Sigmoid colon (tissue), 7 donors: ENCODE results near the gene TIMM22. TPM values are rescaled to one million over a fixed set of nuclear protein-coding genes. Genes with fewer than 3 reads are reported as not detected.

ENCODE experiments used
- DNase-seq: peaks from one replicate; pipeline ENCODE4 v3.0.0-alpha.2; 2019
- H3K27ac ChIP-seq, 4 donors: fragments of 200-600 bp; sonication (generic); one replicate each; pipeline ENCODE4 v1.5.1; 2016 to 2019; ENCODE audit warnings: mild to moderate bottlenecking in 1 of 4
- H3K27me3 ChIP-seq, 3 donors: fragments of 200-600 bp; sonication (generic); one replicate each; pipeline ENCODE4 v1.5.1; 2019; ENCODE audit warnings: mild to moderate bottlenecking in 1 of 3
- H3K36me3 ChIP-seq, 4 donors: fragments of 200-600 bp; sonication (generic); one replicate each; pipeline ENCODE4 v1.5.1; 2016 to 2019
- H3K4me1 ChIP-seq, 4 donors: fragments of 200-600 bp; sonication (generic); one replicate each; pipeline ENCODE4 v1.5.1; 2017 to 2019
- H3K4me3 ChIP-seq, 4 donors: fragments of 200-600 bp; sonication (generic); one replicate each; pipeline ENCODE4 v1.5.1; 2017 to 2019; ENCODE audit warnings: mild to moderate bottlenecking in 2 of 4, moderate library complexity in 1 of 4
- H3K9me3 ChIP-seq, 4 donors: fragments of 200-600 bp in 3 of 4; sonication (generic) in 3 of 4; one replicate each; pipeline versions ENCODE4 v1.5.1 to v1.6.1; 2013 to 2019
- EP300 ChIP-seq, 4 donors: sonication (generic); formaldehyde crosslinking; IDR thresholded peaks; one replicate each; pipeline ENCODE4 v1.6.1; 2017; ENCODE audit warnings: antibody characterized with exemption in 4 of 4
- POLR2A ChIP-seq, 2 donors: fragments of 450-650 bp; IDR thresholded peaks; one replicate each; pipeline ENCODE4 v1.6.1; 2016; ENCODE audit warnings: antibody characterized with exemption in 2 of 2, mild to moderate bottlenecking in 2 of 2, moderate library complexity in 2 of 2
- POLR2AphosphoS5 ChIP-seq, 4 donors: sonication (generic); formaldehyde crosslinking; IDR thresholded peaks; one replicate each; pipeline ENCODE4 v1.6.1; 2017; ENCODE audit warnings: antibody characterized with exemption in 4 of 4
- WGBS, 2 donors: extraction: QIAGEN DNeasy Blood & Tissue Kit; methylation state at CpG; one replicate each; pipeline ENCODE4 v1.1.7; 2013; 5-methylcytosine and 5-hydroxymethylcytosine counted together
- intact Hi-C: fragments of 100-400 bp; cut with DNase I; formaldehyde crosslinking; loops from one replicate; pipeline ENCODE4 v1.15.1; 2023
- polyA plus RNA-seq, 3 donors: library from polyadenylated mRNA; stranded (reverse); fragments of 200-250 nt; gene quantifications; one replicate each; pipeline ENCODE4 v1.2.3, GENCODE V29; 2013
- total RNA-seq, 4 donors: library from RNA; depleted of rRNA; stranded (reverse); fragments of >200 nt; gene quantifications; one replicate each; pipeline ENCODE4 v1.1.0, GENCODE V29; 2016
- TF ChIP-seq, protein P1 (sequence below), 4 experiments: fragments of 450-650 bp in 3 of 4; fragments of 200-600 bp in 1 of 4; IDR thresholded peaks; one replicate each; pipeline ENCODE4 v1.5.1; 2016 to 2019; ENCODE audit warnings: antibody characterized with exemption in 4 of 4, mild to moderate bottlenecking in 3 of 4, moderate library complexity in 2 of 4
- donor health status: healthy with polysubstance abuse.
- donor health status: Bipolar disorder and iron deficiency.
- donor health status: healthy.

The TIMM22 gene
- total and polyA plus RNA-seq, 7 donors = 6.0 to 13.6 (median 9.2) TPM

DNA sequence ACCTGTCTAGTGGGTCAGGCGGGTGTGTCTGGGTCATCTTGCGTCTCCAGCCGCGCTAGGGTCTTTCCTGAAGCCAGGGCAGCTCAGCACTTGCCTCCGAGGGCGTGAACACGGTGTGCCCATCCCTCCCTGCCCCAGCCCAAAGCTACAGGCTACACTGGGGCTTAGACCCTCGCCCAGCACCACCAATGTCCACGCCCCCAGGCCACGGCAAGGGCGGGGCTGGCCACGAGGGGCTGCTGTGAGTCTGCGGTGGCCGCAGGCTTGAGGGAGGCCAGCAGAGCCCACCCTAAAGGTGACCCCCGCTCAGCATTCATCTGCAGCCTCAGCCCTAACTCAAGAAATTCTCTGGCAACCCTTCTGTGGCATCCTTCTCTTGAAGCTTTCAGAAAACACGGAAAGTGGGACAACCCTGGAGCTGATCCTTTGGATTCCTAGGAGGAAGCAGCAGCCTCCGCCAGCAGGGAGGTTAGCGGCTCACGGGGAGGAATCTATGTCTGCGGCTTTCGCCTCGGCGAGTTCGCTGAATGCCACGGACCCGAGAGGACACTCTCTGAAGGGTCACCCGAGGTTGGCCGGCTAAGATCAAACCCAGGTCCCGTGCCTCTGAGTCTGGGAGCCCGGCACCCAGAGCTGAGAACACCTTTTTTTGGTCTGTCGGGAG, 41.7 kb downstream of the TIMM22 start:
- TF ChIP-seq EP300 (IDR thresholded peaks at IDR 0.05) = no peak
- TF ChIP-seq POLR2AphosphoS5 (IDR thresholded peaks at IDR 0.05) = no peak
- TF ChIP-seq, protein P1, sequence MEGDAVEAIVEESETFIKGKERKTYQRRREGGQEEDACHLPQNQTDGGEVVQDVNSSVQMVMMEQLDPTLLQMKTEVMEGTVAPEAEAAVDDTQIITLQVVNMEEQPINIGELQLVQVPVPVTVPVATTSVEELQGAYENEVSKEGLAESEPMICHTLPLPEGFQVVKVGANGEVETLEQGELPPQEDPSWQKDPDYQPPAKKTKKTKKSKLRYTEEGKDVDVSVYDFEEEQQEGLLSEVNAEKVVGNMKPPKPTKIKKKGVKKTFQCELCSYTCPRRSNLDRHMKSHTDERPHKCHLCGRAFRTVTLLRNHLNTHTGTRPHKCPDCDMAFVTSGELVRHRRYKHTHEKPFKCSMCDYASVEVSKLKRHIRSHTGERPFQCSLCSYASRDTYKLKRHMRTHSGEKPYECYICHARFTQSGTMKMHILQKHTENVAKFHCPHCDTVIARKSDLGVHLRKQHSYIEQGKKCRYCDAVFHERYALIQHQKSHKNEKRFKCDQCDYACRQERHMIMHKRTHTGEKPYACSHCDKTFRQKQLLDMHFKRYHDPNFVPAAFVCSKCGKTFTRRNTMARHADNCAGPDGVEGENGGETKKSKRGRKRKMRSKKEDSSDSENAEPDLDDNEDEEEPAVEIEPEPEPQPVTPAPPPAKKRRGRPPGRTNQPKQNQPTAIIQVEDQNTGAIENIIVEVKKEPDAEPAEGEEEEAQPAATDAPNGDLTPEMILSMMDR (IDR thresholded peaks at IDR 0.05) = no peak
- no peak for TF ChIP-seq POLR2A (IDR thresholded peaks at IDR 0.05)
- 90 to 91% methylated on average over 31 of the region's 31 CpGs for WGBS, 2 donors
- Histone ChIP-seq H3K27me3 (no peaks in the 10 kb centered on the region), H3K4me3 (no peak overlapping the region), H3K27ac (peak overlapping the region in 3 of 4 donors; percentile 56 to 73 (median 59)), H3K4me1 (peaks cover 3 to 28% (median 17%) of the 10 kb centered on the region in 4 donors), H3K36me3 (no peaks in the 10 kb centered on the region), H3K9me3 (no peaks in the 10 kb centered on the region)
- intact Hi-C loops = no loop called here
- no peak for DNase-seq

DNA sequence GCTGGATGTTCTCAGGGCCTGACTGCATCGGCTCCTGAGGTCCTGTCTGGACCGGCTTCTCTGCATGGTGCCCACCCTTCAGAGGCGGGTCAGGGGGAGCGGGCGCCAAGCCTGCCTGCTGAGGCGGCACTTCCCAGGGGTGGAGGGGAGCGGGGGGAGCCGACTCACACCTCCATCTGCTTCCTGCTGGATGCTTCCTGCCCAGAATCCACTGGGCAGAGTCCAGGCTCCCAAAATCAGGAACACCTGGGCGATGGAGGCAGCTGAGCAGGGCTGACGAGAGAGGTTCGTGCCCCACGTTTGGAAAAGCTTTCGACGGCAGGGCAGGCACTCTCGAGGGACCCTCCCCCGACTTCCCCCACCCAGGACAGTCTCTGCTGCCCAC, 42.2 kb downstream of the TIMM22 start:
- TF ChIP-seq POLR2AphosphoS5 (IDR thresholded peaks at IDR 0.05) (no peak), POLR2A (IDR thresholded peaks at IDR 0.05) (no peak), EP300 (IDR thresholded peaks at IDR 0.05) (no peak)
- TF ChIP-seq, protein P1 (IDR thresholded peaks at IDR 0.05) = no peak
- peak overlapping the region; percentile 56 to 73 (median 62) for H3K27ac ChIP-seq
- 80 to 86% methylated on average over 16 of the region's 16 CpGs for WGBS, 2 donors
- peaks cover 3 to 34% (median 22%) of the 10 kb centered on the region in 4 donors for H3K4me1 ChIP-seq
- H3K27me3 ChIP-seq = no peaks in the 10 kb centered on the region
- intact Hi-C loops = no loop called here
- H3K36me3 ChIP-seq = no peaks in the 10 kb centered on the region
- no peak for DNase-seq
- no peak overlapping the region for H3K4me3 ChIP-seq
- no peaks in the 10 kb centered on the region for H3K9me3 ChIP-seq

DNA sequence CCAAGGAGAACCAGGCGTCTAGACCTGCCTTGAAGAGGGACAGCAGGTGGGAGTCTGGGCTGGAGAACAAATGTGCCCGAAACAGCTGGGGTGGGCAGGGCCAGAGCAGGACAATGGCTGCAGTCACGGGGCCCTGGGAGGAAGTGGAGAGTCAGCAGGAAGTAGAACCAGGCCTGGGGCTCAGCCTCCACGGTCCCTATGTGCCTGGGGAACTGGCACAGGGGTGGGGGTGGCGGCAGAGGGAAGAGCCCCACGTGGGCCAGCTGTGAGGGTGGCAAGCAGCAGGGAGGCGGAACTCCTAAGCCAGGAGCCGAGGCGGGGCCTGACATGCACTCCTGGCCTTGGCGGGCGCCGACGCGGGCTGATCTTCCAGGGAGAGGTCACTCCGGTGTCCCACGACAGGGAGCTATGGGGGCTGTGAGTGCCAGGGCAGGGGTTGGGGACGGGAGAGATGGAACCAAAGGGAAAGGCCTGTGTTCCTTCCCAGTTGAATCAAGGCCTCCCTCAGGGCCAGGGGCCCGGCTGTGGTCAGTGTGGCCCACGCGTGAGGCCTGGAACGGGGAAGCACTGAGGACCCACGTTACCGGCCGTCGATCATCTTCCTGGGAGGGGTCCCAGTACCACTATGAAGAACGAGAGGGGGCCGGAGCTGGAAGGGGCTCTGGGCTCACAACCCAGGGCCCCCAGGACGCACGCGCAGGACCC, 42.7 kb downstream of the TIMM22 start:
- TF ChIP-seq POLR2A (IDR thresholded peaks at IDR 0.05) (no peak), POLR2AphosphoS5 (IDR thresholded peaks at IDR 0.05) (peak in 2 of 4 donors; percentile 23 to 25)
- TF ChIP-seq, protein P1 (IDR thresholded peaks at IDR 0.05) = no peak
- Histone ChIP-seq H3K4me1 (peaks cover 3 to 39% (median 23%) of the 10 kb centered on the region in 4 donors), H3K27me3 (no peaks in the 10 kb centered on the region), H3K36me3 (no peaks in the 10 kb centered on the region), H3K27ac (peak overlapping the region; percentile 56 to 73 (median 62)), H3K9me3 (no peaks in the 10 kb centered on the region), H3K4me3 (no peak overlapping the region)
- intact Hi-C loops = no loop called here
- 63 to 81% methylated on average over 30 of the region's 30 CpGs for WGBS, 2 donors
- peak; percentile 87 for DNase-seq

DNA sequence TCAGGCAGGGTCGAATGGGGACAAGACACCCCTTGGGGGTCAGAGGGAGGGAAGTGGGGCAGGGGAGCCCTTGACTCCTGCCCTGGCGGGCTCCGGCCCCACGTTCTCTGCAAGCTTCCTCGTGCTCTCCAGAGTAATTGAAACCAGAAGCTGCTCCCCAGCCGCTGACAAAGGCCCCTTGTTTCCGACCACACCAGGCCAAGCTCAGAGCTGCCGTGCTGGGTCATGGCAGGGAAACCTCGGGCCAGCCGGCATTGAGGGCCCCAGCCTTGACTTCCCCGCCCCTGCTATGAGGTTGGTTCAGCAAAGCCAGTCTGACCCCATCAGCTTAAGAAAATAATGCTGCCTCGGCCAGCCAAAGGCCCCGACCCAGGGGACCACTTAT, 43.3 kb downstream of the TIMM22 start:
- TF ChIP-seq POLR2A (IDR thresholded peaks at IDR 0.05) (no peak), POLR2AphosphoS5 (IDR thresholded peaks at IDR 0.05) (no peak), EP300 (IDR thresholded peaks at IDR 0.05) (no peak)
- TF ChIP-seq, protein P1 (IDR thresholded peaks at IDR 0.05) = no peak
- Histone ChIP-seq H3K36me3 (no peaks in the 10 kb centered on the region), H3K9me3 (no peaks in the 10 kb centered on the region), H3K27ac (peak overlapping the region; percentile 56 to 73 (median 62)), H3K4me3 (no peak overlapping the region), H3K4me1 (peaks cover 3 to 39% (median 23%) of the 10 kb centered on the region in 4 donors), H3K27me3 (no peaks in the 10 kb centered on the region)
- intact Hi-C loops = no loop called here
- no peak for DNase-seq
- WGBS, 2 donors = 70 to 82% methylated on average over 13 of the region's 13 CpGs
